Liver (tissue), 3 donors: Measurements from ENCODE around the gene PRKCH.

Experiments
- CTCF ChIP-seq: fragments of 150-350 bp; IDR thresholded peaks from 2 replicates; pipeline ENCODE4 v1.5.1; 2017; ENCODE audit warnings: improper control_type of control experiment, low read depth, low read length; ENCODE audit not compliant: missing input control
- GABPA ChIP-seq, 2 donors: IDR thresholded peaks in 1 of 2; conservative IDR thresholded peaks in 1 of 2; 2 replicates each; pipeline ENCODE4 v1.6.1; 2016; ENCODE audit warnings: antibody characterized with exemption in 2 of 2, mild to moderate bottlenecking in 1 of 2, moderate library complexity in 1 of 2
- MAX ChIP-seq: IDR thresholded peaks from 2 replicates; pipeline ENCODE4 v1.6.1; 2016; ENCODE audit warnings: antibody characterized with exemption
- donor health status: healthy.
- donor health status: healthy.

- TF ChIP-seq CTCF (no peak), MAX (no peak), GABPA (IDR thresholded peaks at IDR 0.05 in 1 of 2, conservative IDR thresholded peaks at IDR 0.05 in 1 of 2) (no peak)
Observed at GRCh38 chr14:61458766-61459165, 137.4 kb downstream of the PRKCH start.
